ENCODE results near the gene HOXA7.

The HOXA7 gene

GRCh38 chr7:27147199-27148030 is 9.1 kb downstream of the HOXA7 start, which contains the start of gene HOXA6:
Gene HOXA6, minus strand, starts transcription at chr7:27147774. Its CDS starts 25 bp downstream, at chr7:27147749.
- no peak for TF ChIP-seq CTCF (IDR thresholded peaks at IDR 0.05; ENCODE audit: extremely low read depth, insufficient read depth, missing control alignments)
- in situ Hi-C loops (cut with MboI; ENCODE audit: low pct_unique_long_range_greater_than_20kb, low sequenced_read_pairs, unreplicated experiment), result no loop called here
- no peak for DNase-seq (ENCODE audit: low spot score)

- no peak for TF ChIP-seq CTCF (IDR thresholded peaks at IDR 0.05; ENCODE audit: extremely low read depth, insufficient read depth, missing control alignments)
- in situ Hi-C loops (cut with MboI; ENCODE audit: low pct_unique_long_range_greater_than_20kb, low sequenced_read_pairs, unreplicated experiment), result no loop called here
- no peak for DNase-seq (ENCODE audit: low spot score)
Observed at GRCh38 chr7:27146491-27147198, 9.8 kb downstream of the HOXA7 start.

- no peak for TF ChIP-seq CTCF (IDR thresholded peaks at IDR 0.05; ENCODE audit: extremely low read depth, insufficient read depth, missing control alignments)
- in situ Hi-C loops (cut with MboI; ENCODE audit: low pct_unique_long_range_greater_than_20kb, low sequenced_read_pairs, unreplicated experiment), result no loop called here
- DNase-seq (ENCODE audit: low spot score), result no peak
Observed at GRCh38 chr7:27145914-27146412, 10.5 kb downstream of the HOXA7 start.

GRCh38 chr7:27145165-27145913 is 11.1 kb downstream of the HOXA7 start:
- in situ Hi-C loops (cut with MboI; ENCODE audit: low pct_unique_long_range_greater_than_20kb, low sequenced_read_pairs, unreplicated experiment), result no loop called here
- no peak for TF ChIP-seq CTCF (IDR thresholded peaks at IDR 0.05; ENCODE audit: extremely low read depth, insufficient read depth, missing control alignments)
- no peak for DNase-seq (ENCODE audit: low spot score)

- no peak for TF ChIP-seq CTCF (IDR thresholded peaks at IDR 0.05; ENCODE audit: extremely low read depth, insufficient read depth, missing control alignments)
- in situ Hi-C loops (cut with MboI; ENCODE audit: low pct_unique_long_range_greater_than_20kb, low sequenced_read_pairs, unreplicated experiment), result no loop called here
- DNase-seq (ENCODE audit: low spot score), result no peak
Observed at GRCh38 chr7:27144781-27145164, 11.7 kb downstream of the HOXA7 start.
